Endothelial cell of umbilical vein (primary cell): ENCODE measurements around the gene LAD1. TPM values are rescaled to one million over a fixed set of nuclear protein-coding genes. Genes with fewer than 3 reads are reported as not detected.

ENCODE experiments used
- BruUV-seq: library from RNA; stranded (reverse); fragments of 400-500 nt; replicated peaks from 2 replicates; lab custom pipeline; 2021; lab: Mats Ljungman, UMichigan
- CTCF ChIA-PET: fragments of 300-600, 350-600 bp; sonication (Branson Sonifier 250); formaldehyde crosslinking; loops from one replicate; lab custom pipeline; 2021; ENCODE audit warnings: antibody characterized with exemption, inconsistent platforms; lab: Charles Lee
- POLR2A ChIA-PET: fragments of 300-600, 350-600 bp; sonication (Branson Sonifier 250); formaldehyde crosslinking; loops from one replicate; lab custom pipeline; 2021; ENCODE audit warnings: antibody characterized with exemption, inconsistent platforms; lab: Charles Lee
- DNase-seq: peaks from one replicate; pipeline ENCODE4 v3.0.0-alpha.2; 2011; ENCODE audit warnings: low read depth, low spot score
- FAIRE-seq: peaks from 2 replicates; lab custom pipeline; 2011; peaks lifted over from hg19 to GRCh38; lab: Jason Lieb, UNC
- H2AFZ ChIP-seq: 2 replicates; pipeline ENCODE4 v1.6.0; 2012; ENCODE audit warnings: low read depth, low read length, control low read depth, inconsistent platforms
- H3K27ac ChIP-seq: 2 replicates; pipeline ENCODE4 v1.5.1; 2011; ENCODE audit warnings: low read depth, mild to moderate bottlenecking, control low read depth, low read length, moderate library complexity; ENCODE audit not compliant: insufficient read depth
- H3K27me3 ChIP-seq, 2 experiments: 2 replicates each; pipeline versions ENCODE4 v1.6.0 to v1.6.1; 2011; ENCODE audit warnings: low read length in 2 of 2, mixed read lengths in 1 of 2; ENCODE audit not compliant: control insufficient read depth in 2 of 2, insufficient read depth in 2 of 2
- H3K36me3 ChIP-seq, 2 experiments: 2 replicates in 1 of 2; 3 replicates in 1 of 2; pipeline ENCODE4 v1.5.1; 2011; ENCODE audit warnings: low read length in 2 of 2, mild to moderate bottlenecking in 1 of 2, moderate library complexity in 1 of 2; ENCODE audit not compliant: control insufficient read depth in 2 of 2, insufficient read depth in 2 of 2; ENCODE audit errors: extremely low read depth in 1 of 2
- H3K4me1 ChIP-seq: 3 replicates; pipeline ENCODE4 v1.5.1; 2011; ENCODE audit warnings: mild to moderate bottlenecking, low read length; ENCODE audit not compliant: control insufficient read depth, insufficient read depth; ENCODE audit errors: extremely low read depth
- H3K4me2 ChIP-seq: 2 replicates; pipeline ENCODE4 v1.6.1; 2011; ENCODE audit warnings: low read length, control low read depth, mixed read lengths; ENCODE audit not compliant: insufficient read depth
- H3K4me3 ChIP-seq, 3 experiments: fragments of 200-600 bp in 1 of 3; sonication (generic), shearing (Covaris generic) in 1 of 3; replicated peaks in 1 of 3; 2 replicates each; pipeline ENCODE4 v1.5.1; 2011 to 2016; ENCODE audit warnings: control low read depth in 3 of 3, low read length in 3 of 3, mild to moderate bottlenecking in 2 of 3, inconsistent platforms in 1 of 3, low read depth in 1 of 3, moderate library complexity in 1 of 3; ENCODE audit not compliant: insufficient read depth in 1 of 3
- H3K79me2 ChIP-seq: 2 replicates; pipeline ENCODE4 v1.6.0; 2012; ENCODE audit warnings: low read length, inconsistent platforms; ENCODE audit not compliant: control insufficient read depth, insufficient read depth
- H3K9ac ChIP-seq: replicated peaks from 2 replicates; pipeline ENCODE3; 2011; ENCODE audit warnings: low read length, control low read depth; ENCODE audit not compliant: insufficient read depth; ENCODE audit errors: extremely low read depth
- H3K9me1 ChIP-seq: replicated peaks from 3 replicates; pipeline ENCODE4 v1.6.0; 2011; ENCODE audit warnings: mild to moderate bottlenecking, low read length; ENCODE audit not compliant: control insufficient read depth, insufficient read depth; ENCODE audit errors: extremely low read depth
- H3K9me3 ChIP-seq: replicated peaks from 2 replicates; pipeline ENCODE4 v1.5.1; 2012; ENCODE audit warnings: low read length, inconsistent platforms; ENCODE audit not compliant: control insufficient read depth, insufficient read depth
- H4K20me1 ChIP-seq: replicated peaks from 2 replicates; pipeline ENCODE3; 2011; ENCODE audit warnings: mild to moderate bottlenecking, low read length; ENCODE audit not compliant: control insufficient read depth, insufficient read depth; ENCODE audit errors: extremely low read depth
- EZH2 ChIP-seq: IDR thresholded peaks from 2 replicates; pipeline ENCODE4 v1.6.1; 2012; ENCODE audit warnings: borderline replicate concordance, low read depth, mild to moderate bottlenecking, moderate library complexity, low read length, inconsistent platforms; ENCODE audit not compliant: severe bottlenecking
- FOS ChIP-seq: IDR thresholded peaks from 2 replicates; pipeline ENCODE4 v1.6.1; 2011; ENCODE audit warnings: mild to moderate bottlenecking, low read length, moderate library complexity, borderline replicate concordance; ENCODE audit not compliant: insufficient read depth
- GATA2 ChIP-seq: IDR thresholded peaks from 2 replicates; pipeline ENCODE4 v1.7.0; 2011; ENCODE audit warnings: low read depth, mild to moderate bottlenecking, moderate library complexity, mixed read lengths, low read length; ENCODE audit not compliant: insufficient read length, insufficient read depth
- JUN ChIP-seq: IDR thresholded peaks from 2 replicates; pipeline ENCODE4 v1.6.1; 2011; ENCODE audit warnings: borderline replicate concordance, low read depth; ENCODE audit not compliant: insufficient read length, insufficient read depth
- MYC ChIP-seq: IDR thresholded peaks from one replicate; pipeline ENCODE4 v1.6.1; 2011; ENCODE audit warnings: mild to moderate bottlenecking, low read depth, low read length
- POLR2A ChIP-seq: IDR thresholded peaks from 2 replicates; pipeline ENCODE4 v1.6.1; 2012; ENCODE audit warnings: low read depth, mild to moderate bottlenecking, control low read depth, low read length
- POLR2AphosphoS5 ChIP-seq: IDR thresholded peaks from 2 replicates; pipeline ENCODE4 v1.6.1; 2012; ENCODE audit warnings: low read depth, mild to moderate bottlenecking, control low read depth, low read length, moderate library complexity; ENCODE audit not compliant: insufficient read depth
- dilution Hi-C: fragments of 300-500 bp; cut with MboI; formaldehyde crosslinking; loops from one replicate; pipeline ENCODE4 v1.15.0; 2019; ENCODE audit warnings: low sequenced_read_pairs; ENCODE audit not compliant: extremely low pct_ligation_motif_present
- intact Hi-C: fragments of 100-400 bp; cut with micrococcal nuclease; formaldehyde crosslinking; loops from one replicate; pipeline ENCODE4 v1.10.0; 2022
- polyA plus RNA-seq, 4 experiments: library from polyadenylated mRNA; depleted of rRNA in 3 of 4; stranded (reverse) in 3 of 4; unstranded in 1 of 4; fragments of >200 nt; gene quantifications; 2 replicates each; pipeline versions ENCODE4 v1.2.1 to v1.2.3, GENCODE V29; 2011 to 2012; ENCODE audit warnings: missing spikeins in 1 of 4
- total RNA-seq: library from RNA; stranded (reverse); gene quantifications from 2 replicates; pipeline ENCODE4 v1.2.3, GENCODE V29; 2021
- TF ChIP-seq, protein P1 (sequence below): IDR thresholded peaks from 2 replicates; pipeline ENCODE4 v1.6.1; 2011; ENCODE audit not compliant: insufficient read depth, insufficient read length
- TF ChIP-seq, protein P2 (sequence below), 2 donors: IDR thresholded peaks; 1 replicate in 1 of 2; 2 replicates in 1 of 2; pipeline ENCODE4 v1.5.1; 2011; ENCODE audit warnings: low read length in 2 of 2, mild to moderate bottlenecking in 2 of 2, moderate library complexity in 2 of 2, control low read depth in 1 of 2, inconsistent platforms in 1 of 2, low read depth in 1 of 2; ENCODE audit not compliant: insufficient read depth in 1 of 2; ENCODE audit errors: extremely low read depth in 1 of 2

Gene LAD1
- total and polyA plus RNA-seq, 2 donors (not counting 3 experiments of a cell fraction or from before 2014, with no cell fraction given): not detected

GRCh38 chr1:201378804-201379203 is 20.3 kb downstream of the LAD1 start:
- no TSS peak for BruUV-seq
- intact Hi-C loops (no loop called here), dilution Hi-C loops (no loop called here)
- Histone ChIP-seq H3K27me3 (peaks cover 7 to 12% of the 10 kb centered on the region in 2 experiments), H4K20me1 (no peaks in the 10 kb centered on the region), H3K9me1 (no peaks in the 10 kb centered on the region), H3K27ac (no peak overlapping the region), H3K9me3 (no peaks in the 10 kb centered on the region), H3K4me1 (no peaks in the 10 kb centered on the region), H2AFZ (no peak overlapping the region), H3K79me2 (no peaks in the 10 kb centered on the region), H3K4me2 (no peak overlapping the region), H3K9ac (no peak overlapping the region), H3K36me3 (no peaks in the 10 kb centered on the region), H3K4me3 (no peak overlapping the region)
- CTCF ChIA-PET: interaction anchor here (1.0 kb wide), 1 partner anchor 31 kb away, joined by 3 read pairs; no protein-coding TSS in a partner anchor
- DNase-seq (no peak), FAIRE-seq (no peak)
- POLR2A ChIA-PET: no interaction called here
- TF ChIP-seq POLR2AphosphoS5: no peak
- TF ChIP-seq EZH2: no peak
- no peak for TF ChIP-seq GATA2

DNA sequence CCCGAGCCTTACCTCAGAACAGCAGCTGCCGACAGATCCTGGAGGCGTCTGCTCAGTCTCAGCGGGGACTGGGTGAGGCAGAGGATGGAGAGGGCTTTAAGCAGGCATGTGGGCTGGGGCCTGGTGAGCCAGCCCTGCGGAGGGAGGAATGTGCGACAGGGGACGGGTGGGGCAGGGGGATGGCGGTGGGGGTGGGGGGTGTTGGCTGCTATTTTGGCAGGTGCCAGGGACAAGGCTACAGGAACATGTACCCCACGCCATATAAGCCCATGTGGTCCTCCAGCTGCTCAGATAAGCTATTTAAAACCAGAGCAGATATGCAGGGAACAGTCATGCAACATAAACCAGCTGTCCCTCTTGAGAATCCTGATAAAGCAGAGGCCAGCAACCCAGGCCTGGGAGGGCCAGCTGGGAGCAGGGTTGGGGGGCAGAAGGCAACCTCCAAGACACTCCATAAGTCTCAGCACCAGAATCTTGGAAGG is 21.5 kb downstream of the LAD1 start, which contains the start of gene TNNT2:
Gene TNNT2 (minus strand): TSS at position 70 of the 482 bp plus-strand sequence. CDS start 4,426 bp downstream, outside the sequence.
- DNase-seq: no peak
- dilution Hi-C loops: no loop called here

More for the DNA sequence above, 21.5 kb downstream of the LAD1 start, which contains the start of gene TNNT2:
- no peak within 1 kb of the TSS for H3K9ac ChIP-seq
- H3K27ac ChIP-seq: no peak within 1 kb of the TSS
- no peak within 1 kb of the TSS for H2AFZ ChIP-seq
- no TSS peak for BruUV-seq
- FAIRE-seq: no peak
- intact Hi-C loops: no loop called here
- H3K79me2 ChIP-seq: no peaks in the 10 kb centered on the region
- H3K9me1 ChIP-seq: no peaks in the 10 kb centered on the region
- no peaks in the 10 kb centered on the region for H3K4me1 ChIP-seq
- no peaks in the 10 kb centered on the region for H4K20me1 ChIP-seq
- H3K36me3 ChIP-seq: no peaks in the 10 kb centered on the region
- peaks cover 8 to 9% of the 10 kb centered on the region in 2 experiments for H3K27me3 ChIP-seq
- POLR2A ChIA-PET: no interaction called here
- TF ChIP-seq EZH2 (no peak), POLR2A (no peak), GATA2 (no peak), POLR2AphosphoS5 (no peak), FOS (no peak), JUN (no peak), MYC (no peak)
- TF ChIP-seq, protein P1, sequence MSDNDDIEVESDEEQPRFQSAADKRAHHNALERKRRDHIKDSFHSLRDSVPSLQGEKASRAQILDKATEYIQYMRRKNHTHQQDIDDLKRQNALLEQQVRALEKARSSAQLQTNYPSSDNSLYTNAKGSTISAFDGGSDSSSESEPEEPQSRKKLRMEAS: no peak
- TF ChIP-seq, protein P2, sequence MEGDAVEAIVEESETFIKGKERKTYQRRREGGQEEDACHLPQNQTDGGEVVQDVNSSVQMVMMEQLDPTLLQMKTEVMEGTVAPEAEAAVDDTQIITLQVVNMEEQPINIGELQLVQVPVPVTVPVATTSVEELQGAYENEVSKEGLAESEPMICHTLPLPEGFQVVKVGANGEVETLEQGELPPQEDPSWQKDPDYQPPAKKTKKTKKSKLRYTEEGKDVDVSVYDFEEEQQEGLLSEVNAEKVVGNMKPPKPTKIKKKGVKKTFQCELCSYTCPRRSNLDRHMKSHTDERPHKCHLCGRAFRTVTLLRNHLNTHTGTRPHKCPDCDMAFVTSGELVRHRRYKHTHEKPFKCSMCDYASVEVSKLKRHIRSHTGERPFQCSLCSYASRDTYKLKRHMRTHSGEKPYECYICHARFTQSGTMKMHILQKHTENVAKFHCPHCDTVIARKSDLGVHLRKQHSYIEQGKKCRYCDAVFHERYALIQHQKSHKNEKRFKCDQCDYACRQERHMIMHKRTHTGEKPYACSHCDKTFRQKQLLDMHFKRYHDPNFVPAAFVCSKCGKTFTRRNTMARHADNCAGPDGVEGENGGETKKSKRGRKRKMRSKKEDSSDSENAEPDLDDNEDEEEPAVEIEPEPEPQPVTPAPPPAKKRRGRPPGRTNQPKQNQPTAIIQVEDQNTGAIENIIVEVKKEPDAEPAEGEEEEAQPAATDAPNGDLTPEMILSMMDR (IDR thresholded peaks at IDR 0.05; ENCODE audit: extremely low read depth in 1 of 2, insufficient read depth in 1 of 2, low read depth in 1 of 2, low read length in 2 of 2): no peak
- no peak within 1 kb of the TSS for H3K4me3 ChIP-seq
- no peak within 1 kb of the TSS for H3K4me2 ChIP-seq
- CTCF ChIA-PET: interaction anchor here (1.6 kb wide), 1 partner anchor 135 kb away, joined by 4 read pairs; no protein-coding TSS in a partner anchor
- H3K9me3 ChIP-seq: no peaks in the 10 kb centered on the region
